ENCODE measurements around the gene MSI1.

The MSI1 gene

GRCh38 chr12:120376934-120377572 lies 8.1 kb upstream of the MSI1 start:
- no peak for DNase-seq

DNA sequence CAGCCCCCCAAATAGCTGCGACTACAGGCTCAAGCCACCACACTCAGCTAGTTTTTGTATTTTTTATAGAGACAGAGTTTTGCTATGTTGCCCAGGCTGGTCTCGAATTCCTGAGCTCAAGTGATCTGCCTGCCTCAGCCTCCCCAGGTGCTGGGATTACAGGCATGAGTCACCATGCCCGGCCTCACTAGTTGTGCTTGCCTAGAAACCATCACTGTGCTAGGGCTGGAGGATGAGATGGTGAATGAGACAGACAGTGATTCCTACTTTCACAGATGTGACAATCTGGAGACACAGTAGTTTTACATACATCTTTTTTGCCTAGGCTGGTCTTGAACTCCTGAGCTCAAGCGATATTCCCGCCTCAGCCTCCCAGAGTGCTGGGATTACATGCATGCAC lies 7.5 kb upstream of the MSI1 start:
- no peak for DNase-seq

- DNase-seq, result no peak
Observed at GRCh38 chr12:120376009-120376408, 7.0 kb upstream of the MSI1 start.

DNA sequence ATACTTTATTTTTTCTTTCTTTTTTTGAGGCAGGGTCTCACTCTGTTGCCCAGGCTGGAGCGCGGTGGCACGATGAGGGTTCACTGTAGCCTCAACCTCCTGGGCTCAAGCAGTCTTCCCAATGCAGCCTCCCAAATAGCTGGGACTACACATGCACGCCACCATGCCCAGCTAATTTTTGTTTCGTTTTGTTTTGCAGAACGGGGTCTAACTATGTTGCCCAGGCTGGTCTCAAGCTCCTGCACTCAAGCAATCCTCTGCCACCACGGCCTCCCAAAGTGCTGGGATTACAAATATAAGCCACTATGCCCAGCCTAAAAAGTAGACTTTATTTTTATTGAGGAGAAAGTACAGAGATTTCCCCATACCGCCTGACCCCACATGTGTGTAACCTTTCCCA lies 4.7 kb upstream of the MSI1 start:
- DNase-seq, result no peak

DNA sequence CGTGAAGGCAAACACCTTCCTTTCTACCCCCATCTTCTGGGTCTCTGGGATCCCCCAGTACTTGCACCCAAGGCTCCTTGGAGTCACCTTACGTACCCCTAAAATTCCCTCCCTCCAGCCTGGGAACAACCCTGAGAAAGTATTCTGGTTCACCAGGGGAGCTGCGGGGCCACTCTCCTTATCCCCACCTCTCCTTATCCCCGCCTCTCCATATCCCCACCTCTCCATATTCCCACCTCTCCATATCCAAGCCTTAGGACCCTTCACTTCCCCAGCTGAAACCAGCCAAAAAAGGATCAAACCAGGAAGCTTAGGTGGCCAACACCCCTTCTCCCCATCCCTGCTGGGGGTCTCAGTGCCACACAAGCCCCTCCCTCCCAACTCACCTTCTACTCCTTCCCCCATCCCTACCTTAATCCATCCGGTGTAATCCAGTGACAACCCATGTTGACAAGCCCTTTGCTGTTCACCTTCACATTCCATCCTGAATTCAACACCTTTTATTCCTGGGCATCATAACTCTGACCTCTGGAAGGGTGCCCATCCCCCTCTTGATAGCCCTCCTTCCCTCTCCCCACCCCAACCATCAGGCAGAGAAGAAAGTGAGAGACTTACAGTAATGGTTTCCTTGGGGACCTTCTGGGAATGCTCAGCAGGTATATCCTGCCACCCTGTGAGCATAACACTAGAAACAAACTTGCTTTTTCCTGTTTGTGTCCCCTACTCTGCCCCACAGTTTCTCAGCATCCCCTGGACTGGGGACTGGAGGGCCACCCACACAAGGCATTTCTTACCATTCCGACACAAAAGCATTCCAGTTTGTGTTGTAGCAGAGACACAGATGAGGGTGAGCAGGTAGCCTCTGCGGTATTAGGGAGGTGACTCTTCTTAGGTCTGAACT lies 1.6 kb upstream of the MSI1 start:
- DNase-seq, result no peak

GRCh38 chr12:120369603-120370342 lies 809 bp upstream of the MSI1 start:
- DNase-seq, result no peak

- no peak for DNase-seq
Observed at GRCh38 chr12:120367924-120368788, 808 bp downstream of the MSI1 start.

DNA sequence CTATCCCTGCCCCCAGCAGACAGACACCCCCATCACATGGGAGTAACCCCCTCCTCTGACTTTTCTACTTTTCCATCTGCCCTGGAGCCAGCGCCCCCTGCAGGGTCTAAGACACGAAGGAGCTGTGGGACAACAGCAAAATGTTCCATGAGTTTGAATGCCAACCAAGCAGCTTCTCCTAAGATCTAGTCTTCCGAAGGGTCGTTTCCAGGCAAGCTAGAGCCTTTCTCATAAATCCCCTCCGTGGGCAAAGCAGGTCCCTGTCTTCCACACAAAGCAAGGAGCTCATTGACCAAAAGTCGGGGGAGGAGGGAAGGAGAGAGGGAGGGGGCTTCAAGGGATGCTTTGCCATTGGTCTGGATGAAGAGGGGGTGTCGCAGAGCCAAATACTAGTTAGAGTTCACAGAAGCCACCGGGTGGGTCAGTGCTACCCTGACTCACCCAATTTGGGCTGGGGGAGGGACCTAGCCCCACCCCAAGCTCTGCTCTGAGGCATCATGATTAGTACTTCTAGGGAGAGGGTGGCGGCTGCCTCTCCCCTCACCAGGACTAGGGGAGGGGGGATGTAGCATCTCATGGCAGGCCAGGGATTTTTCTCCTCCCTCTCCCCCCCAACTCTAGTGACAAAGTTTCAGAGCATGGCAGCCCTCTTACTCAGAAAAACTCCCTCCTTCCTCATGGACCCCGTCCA lies 1.6 kb downstream of the MSI1 start:
- no peak for DNase-seq

DNA sequence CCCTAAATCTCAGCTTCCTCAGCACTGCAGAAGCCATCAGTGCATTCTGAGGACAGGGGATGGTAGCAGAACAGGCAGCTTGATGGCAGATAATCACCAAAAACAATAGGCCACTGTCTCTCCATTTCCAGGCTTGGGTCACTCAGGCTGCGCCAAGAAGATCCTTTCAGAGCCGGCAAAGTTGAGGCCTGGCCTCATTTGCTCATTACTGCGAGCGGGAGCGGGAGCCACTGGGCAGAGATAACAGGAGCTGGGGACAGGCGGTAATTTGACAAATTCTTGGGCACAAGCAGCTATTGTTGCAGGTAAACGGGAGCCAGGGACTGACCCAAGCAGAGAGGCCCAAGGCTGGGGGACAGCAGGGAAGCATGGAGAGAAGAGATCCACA lies 2.1 kb downstream of the MSI1 start:
- no peak for DNase-seq

GRCh38 chr12:120366341-120366705 lies 2.6 kb downstream of the MSI1 start:
- no peak for DNase-seq

DNA sequence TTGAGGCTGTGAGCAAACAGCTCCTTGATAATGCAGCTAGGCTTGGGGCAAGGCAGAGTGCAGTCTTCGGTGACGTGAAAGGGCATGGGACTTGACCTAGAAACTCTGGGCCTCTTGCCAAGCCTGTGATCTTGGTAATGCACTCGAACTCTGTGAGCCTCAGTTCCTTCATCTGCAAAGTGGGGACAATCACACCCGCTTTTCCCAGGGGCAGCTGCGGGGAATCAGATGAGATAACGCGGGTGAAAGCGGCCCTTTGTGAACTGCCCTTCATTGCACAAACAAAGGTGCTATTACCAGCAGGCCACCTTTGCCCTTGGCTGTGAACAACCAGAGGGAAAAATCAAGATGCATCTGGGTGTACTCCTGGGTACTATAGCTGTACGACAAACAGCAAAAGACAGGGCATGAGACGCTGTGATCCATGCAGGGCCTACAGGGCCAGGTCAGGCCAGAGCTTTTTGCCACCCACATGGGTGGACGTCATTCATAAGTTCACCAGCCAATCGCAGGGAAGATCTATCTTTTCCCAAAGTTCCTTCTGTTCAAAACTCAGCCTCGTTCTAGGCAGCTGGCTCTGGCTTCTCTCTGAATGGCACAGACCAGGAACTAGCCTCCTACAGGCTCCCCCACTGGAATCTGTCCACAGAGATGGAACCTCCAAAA lies 3.2 kb downstream of the MSI1 start:
- DNase-seq, result no peak

GRCh38 chr12:120364487-120364886 lies 4.5 kb downstream of the MSI1 start:
- no peak for DNase-seq

DNA sequence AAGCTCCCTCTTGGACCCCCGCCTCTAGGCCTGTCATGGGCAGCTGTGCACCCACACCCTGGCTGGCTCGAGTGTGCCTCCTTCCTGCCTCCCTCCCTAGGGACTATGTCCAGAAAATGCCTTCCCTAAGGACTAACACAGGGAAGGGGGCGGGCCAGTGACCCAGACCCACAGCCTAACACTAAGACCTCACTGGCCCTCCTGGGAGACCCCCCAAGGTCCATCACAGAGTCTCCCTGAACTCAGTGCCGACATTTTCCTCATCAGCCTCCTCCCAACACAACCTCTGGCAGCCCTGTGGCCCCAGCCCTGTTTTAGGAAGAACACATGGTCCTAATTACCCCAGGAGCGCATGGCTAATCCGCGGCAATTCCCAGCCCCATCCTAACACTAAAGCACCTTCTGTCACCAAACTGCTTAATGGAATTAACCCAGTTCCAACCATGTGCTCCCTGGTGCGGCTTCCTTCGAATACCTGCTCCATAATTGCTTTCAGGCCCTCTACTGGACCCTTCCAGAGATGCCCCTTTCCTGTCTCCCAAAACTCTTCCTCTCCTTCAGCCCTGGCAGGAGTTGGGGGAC lies 5.6 kb downstream of the MSI1 start:
- no peak for DNase-seq

GRCh38 chr12:120362516-120363273 lies 6.3 kb downstream of the MSI1 start:
- no peak for DNase-seq

GRCh38 chr12:120361506-120362208 lies 7.3 kb downstream of the MSI1 start:
- peak; percentile 9 for DNase-seq

GRCh38 chr12:120359128-120359527 lies 9.8 kb downstream of the MSI1 start:
- DNase-seq, result no peak

GRCh38 chr12:120358412-120359100 lies 10.4 kb downstream of the MSI1 start:
- no peak for DNase-seq

DNA sequence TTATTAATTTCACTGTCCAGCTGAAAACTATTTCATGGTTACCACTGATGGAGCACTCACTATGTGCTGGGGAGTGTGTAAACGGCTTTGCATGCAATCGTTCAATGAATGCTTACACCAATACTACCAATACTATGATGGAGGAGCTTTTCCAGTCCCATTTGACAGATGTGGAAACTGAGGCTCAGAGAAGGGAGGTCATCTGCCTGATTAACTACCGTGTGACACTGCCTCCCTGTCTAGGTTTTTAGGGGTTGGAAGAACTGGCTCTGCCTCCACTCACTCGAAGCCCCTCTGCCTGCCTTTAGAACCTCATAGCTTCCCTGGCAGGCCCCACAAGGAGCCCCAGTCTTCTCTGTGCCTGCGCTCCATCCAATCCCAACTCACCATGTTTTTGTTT lies 11.9 kb downstream of the MSI1 start:
- no peak for DNase-seq

DNA sequence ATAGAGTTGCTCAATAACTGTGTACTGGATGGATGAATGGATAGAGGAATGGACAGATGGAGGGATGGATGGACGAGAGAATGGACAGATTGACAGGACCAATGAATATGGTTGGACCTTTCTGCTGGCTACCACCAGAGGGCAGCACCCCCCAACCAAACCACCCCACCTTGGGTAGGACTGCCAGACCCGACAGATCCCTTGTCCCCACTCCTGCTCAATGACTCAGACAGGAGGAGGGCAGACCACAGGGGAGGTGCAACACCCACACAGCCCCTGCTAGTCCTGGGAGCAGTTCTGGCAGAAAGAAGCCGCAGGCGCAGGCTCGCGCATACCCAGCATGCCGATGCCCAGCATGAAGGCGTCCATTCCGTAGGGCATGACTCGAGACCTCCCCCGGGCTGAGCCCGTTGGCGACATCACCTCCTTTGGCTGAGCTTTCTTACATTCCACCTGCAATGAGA lies 12.4 kb downstream of the MSI1 start:
- DNase-seq, result peak; percentile 79
